Measurements from ENCODE around the gene MLN.

MLN gene

GRCh38 chr6:33794910-33795623 is 8.7 kb downstream of the MLN start:
- H3K4me1 ChIP-seq (ENCODE audit: control insufficient read depth, low read length): no peaks in the 10 kb centered on the region
- no peak overlapping the region for H3K4me2 ChIP-seq (ENCODE audit: low read length)
- H3K9me3 ChIP-seq (ENCODE audit: control insufficient read depth, insufficient read depth, low read length): no peaks in the 10 kb centered on the region

GRCh38 chr6:33792981-33793380 is 10.8 kb downstream of the MLN start:
- no peak overlapping the region for H3K27ac ChIP-seq (ENCODE audit: low read depth, low read length)
- no peaks in the 10 kb centered on the region for H3K9me3 ChIP-seq (ENCODE audit: control insufficient read depth, insufficient read depth, low read length)
- no peaks in the 10 kb centered on the region for H3F3A ChIP-seq (ENCODE audit: control insufficient read depth, insufficient read depth)
- no peaks in the 10 kb centered on the region for H4K20me1 ChIP-seq (ENCODE audit: control insufficient read depth, insufficient read depth, low read depth, low read length)
- H3K79me2 ChIP-seq (ENCODE audit: control insufficient read depth, low read length): peaks cover 13% of the 10 kb centered on the region
- no peaks in the 10 kb centered on the region for H3K36me3 ChIP-seq (ENCODE audit: control insufficient read depth, low read length)
- peaks cover 6% of the 10 kb centered on the region; the same call in 1 of the 2 replicates for H3K27me3 ChIP-seq (ENCODE audit: control insufficient read depth, low read length)
- no peaks in the 10 kb centered on the region for H3K9me2 ChIP-seq (replicated peaks; ENCODE audit: control insufficient read depth, low read length)
- TF ChIP-seq CTCF (IDR thresholded peaks at IDR 0.05; ENCODE audit: low read depth, low read length, poor library complexity, severe bottlenecking) (no peak), EZH2phosphoT487 (IDR thresholded peaks at IDR 0.05; ENCODE audit: borderline replicate concordance, low read length) (no peak)
- peaks cover 5% of the 10 kb centered on the region for H3K4me1 ChIP-seq (ENCODE audit: control insufficient read depth, low read length)
- no peak overlapping the region for H3K4me2 ChIP-seq (ENCODE audit: low read length)
- H3K4me3 ChIP-seq (ENCODE audit: low read length): no peak overlapping the region

More at GRCh38 chr6:33794910-33795623, 8.7 kb downstream of the MLN start:
- H3F3A ChIP-seq (ENCODE audit: control insufficient read depth, insufficient read depth): no peaks in the 10 kb centered on the region
- no peak overlapping the region for H3K4me3 ChIP-seq (ENCODE audit: low read length)
- no peaks in the 10 kb centered on the region for H3K36me3 ChIP-seq (ENCODE audit: control insufficient read depth, low read length)
- H3K27me3 ChIP-seq (ENCODE audit: control insufficient read depth, low read length): peaks cover 12% of the 10 kb centered on the region; the same call in 1 of the 2 replicates
- no peaks in the 10 kb centered on the region for H3K9me2 ChIP-seq (replicated peaks; ENCODE audit: control insufficient read depth, low read length)
- H3K27ac ChIP-seq (ENCODE audit: low read depth, low read length): no peak overlapping the region
- TF ChIP-seq CTCF (IDR thresholded peaks at IDR 0.05; ENCODE audit: low read depth, low read length, poor library complexity, severe bottlenecking) (no peak), EZH2phosphoT487 (IDR thresholded peaks at IDR 0.05; ENCODE audit: borderline replicate concordance, low read length) (no peak)
- H3K79me2 ChIP-seq (ENCODE audit: control insufficient read depth, low read length): no peaks in the 10 kb centered on the region
- H4K20me1 ChIP-seq (ENCODE audit: control insufficient read depth, insufficient read depth, low read depth, low read length): no peaks in the 10 kb centered on the region

- no peaks in the 10 kb centered on the region for H3K9me3 ChIP-seq (ENCODE audit: control insufficient read depth, insufficient read depth, low read length)
These were observed 12.2 kb downstream of the MLN start for GRCh38 chr6:33791620-33792019.

More at GRCh38 chr6:33791620-33792019, 12.2 kb downstream of the MLN start:
- H3K79me2 ChIP-seq (ENCODE audit: control insufficient read depth, low read length): peaks cover 26% of the 10 kb centered on the region
- H3K27me3 ChIP-seq (ENCODE audit: control insufficient read depth, low read length): no peaks in the 10 kb centered on the region
- no peak overlapping the region for H3K27ac ChIP-seq (ENCODE audit: low read depth, low read length)
- H3F3A ChIP-seq (ENCODE audit: control insufficient read depth, insufficient read depth): no peaks in the 10 kb centered on the region
- H3K9me2 ChIP-seq (replicated peaks; ENCODE audit: control insufficient read depth, low read length): no peaks in the 10 kb centered on the region
- peaks cover 12% of the 10 kb centered on the region for H3K36me3 ChIP-seq (ENCODE audit: control insufficient read depth, low read length)
- peaks cover 11% of the 10 kb centered on the region for H4K20me1 ChIP-seq (ENCODE audit: control insufficient read depth, insufficient read depth, low read depth, low read length)
- TF ChIP-seq EZH2phosphoT487 (IDR thresholded peaks at IDR 0.05; ENCODE audit: borderline replicate concordance, low read length) (no peak), CTCF (IDR thresholded peaks at IDR 0.05; ENCODE audit: low read depth, low read length, poor library complexity, severe bottlenecking) (no peak)
- H3K4me2 ChIP-seq (ENCODE audit: low read length): no peak overlapping the region
- peaks cover 19% of the 10 kb centered on the region for H3K4me1 ChIP-seq (ENCODE audit: control insufficient read depth, low read length)
- no peak overlapping the region for H3K4me3 ChIP-seq (ENCODE audit: low read length)
